GM23338 (cell line): ENCODE measurements around the gene MMAB. TPM values are rescaled to one million over a fixed set of nuclear protein-coding genes. Genes with fewer than 3 reads are reported as not detected.

ENCODE experiments used
- ATAC-seq: fragments of 200-7000 bp; cut with Tn5 transposase; 3 replicates; pipeline ENCODE4 v1.9.1; 2020
- DNase-seq: peaks from one replicate; pipeline ENCODE4 v3.0.0-alpha.2; 2015; ENCODE audit warnings: low spot score
- H2AFZ ChIP-seq: fragments of 200-600 bp; sonication (generic); 2 replicates; pipeline ENCODE4 v1.8.0; 2016; ENCODE audit warnings: antibody characterized with exemption, mild to moderate bottlenecking, moderate library complexity
- H3F3A ChIP-seq: fragments of 200-600 bp; sonication (generic); replicated peaks from 2 replicates; pipeline ENCODE4 v1.8.0; 2017; ENCODE audit warnings: antibody characterized with exemption, mixed run types, low read depth
- H3K27ac ChIP-seq: fragments of 200-600 bp; sonication (generic); 2 replicates; pipeline ENCODE4 v1.6.1; 2016; ENCODE audit warnings: low read depth
- H3K27me3 ChIP-seq: fragments of 200-600 bp; sonication (generic); 2 replicates; pipeline ENCODE4 v1.8.0; 2016; ENCODE audit warnings: mild to moderate bottlenecking, mixed run types, moderate library complexity; ENCODE audit not compliant: insufficient read depth
- H3K36me3 ChIP-seq: fragments of 200-600 bp; sonication (generic); 2 replicates; pipeline ENCODE4 v1.8.0; 2016; ENCODE audit warnings: mild to moderate bottlenecking; ENCODE audit not compliant: insufficient read depth
- H3K4me1 ChIP-seq: fragments of 200-600 bp; sonication (generic); 2 replicates; pipeline ENCODE4 v1.8.0; 2016; ENCODE audit warnings: mild to moderate bottlenecking, moderate library complexity; ENCODE audit not compliant: insufficient read depth
- H3K4me2 ChIP-seq: fragments of 200-600 bp; sonication (generic); 2 replicates; pipeline ENCODE4 v1.7.1; 2017; ENCODE audit warnings: mixed run types
- H3K4me3 ChIP-seq: fragments of 200-600 bp; sonication (generic); 2 replicates; pipeline ENCODE4 v1.6.1; 2016; ENCODE audit warnings: mixed run types
- H3K79me2 ChIP-seq: fragments of 200-600 bp; sonication (generic); replicated peaks from 2 replicates; pipeline ENCODE4 v1.8.0; 2017; ENCODE audit warnings: mild to moderate bottlenecking; ENCODE audit not compliant: insufficient read depth
- H3K9me2 ChIP-seq: fragments of 200-600 bp; sonication (generic); 2 replicates; pipeline ENCODE4 v1.8.0; 2017; ENCODE audit not compliant: insufficient read depth
- H4K20me1 ChIP-seq: fragments of 200-600 bp; sonication (generic); replicated peaks from 2 replicates; pipeline ENCODE4 v1.8.0; 2017; ENCODE audit warnings: mild to moderate bottlenecking; ENCODE audit not compliant: insufficient read depth
- H3K27ac Mint-ChIP-seq: 2 replicates; pipeline ENCODE4 v1.8.0; 2020; ENCODE audit warnings: inconsistent platforms, mild to moderate bottlenecking, moderate library complexity, mixed read lengths
- H3K27me3 Mint-ChIP-seq: 3 replicates; pipeline ENCODE4 v1.8.0; 2022; ENCODE audit warnings: low read depth, mild to moderate bottlenecking, moderate library complexity, mixed read lengths, inconsistent platforms; ENCODE audit not compliant: insufficient read depth, poor library complexity
- H3K36me3 Mint-ChIP-seq: 3 replicates; pipeline ENCODE4 v1.8.0; 2021; ENCODE audit warnings: low read depth, mild to moderate bottlenecking, inconsistent platforms, moderate library complexity, mixed read lengths
- H3K4me1 Mint-ChIP-seq: 3 replicates; pipeline ENCODE4 v1.8.0; 2020; ENCODE audit warnings: mild to moderate bottlenecking, inconsistent platforms, mixed read lengths
- H3K4me3 Mint-ChIP-seq: 3 replicates; pipeline ENCODE4 v1.8.0; 2021; ENCODE audit warnings: moderate library complexity, mild to moderate bottlenecking, inconsistent platforms, mixed read lengths
- H3K9me3 Mint-ChIP-seq: 3 replicates; pipeline ENCODE4 v1.8.0; 2020; ENCODE audit warnings: moderate library complexity, mild to moderate bottlenecking, inconsistent platforms, mixed read lengths
- CREB1 ChIP-seq: fragments of 250-450 bp; sonication (Bioruptor Pico); IDR thresholded peaks from 2 replicates; pipeline ENCODE4 v1.5.0; 2020; ENCODE audit warnings: low read depth, mild to moderate bottlenecking, moderate library complexity
- EZH2 ChIP-seq: fragments of 200-600 bp; sonication (generic); IDR thresholded peaks from one replicate; pipeline ENCODE4 v1.8.0; 2017; ENCODE audit warnings: antibody characterized with exemption, mild to moderate bottlenecking, low read depth; ENCODE audit not compliant: unreplicated experiment
- JUNB ChIP-seq: IDR thresholded peaks from one replicate; pipeline ENCODE4 v1.6.1; 2016; ENCODE audit warnings: antibody characterized with exemption; ENCODE audit not compliant: unreplicated experiment
- NANOG ChIP-seq: IDR thresholded peaks from 2 replicates; pipeline ENCODE4 v1.6.1; 2016; ENCODE audit warnings: antibody characterized with exemption, borderline replicate concordance
- STAT1 ChIP-seq: IDR thresholded peaks from one replicate; pipeline ENCODE4 v1.6.1; 2016; ENCODE audit warnings: antibody characterized with exemption; ENCODE audit not compliant: unreplicated experiment
- polyA plus RNA-seq: library from polyadenylated mRNA; unstranded; fragments of >200 nt; fragmentation: Nextera tagmentation; extraction: Ambion mirVana; gene quantifications from 2 replicates; pipeline ENCODE4 v1.2.1, GENCODE V29; 2016
- total RNA-seq: library from RNA; depleted of rRNA; stranded (reverse); fragments of >200 nt; shearing (Covaris generic); gene quantifications from 2 replicates; pipeline ENCODE4 v1.2.3, GENCODE V29; 2014
- TF ChIP-seq, protein P1 (sequence below): IDR thresholded peaks from 2 replicates; pipeline ENCODE4 v1.6.1; 2016; ENCODE audit warnings: antibody characterized with exemption
- TF ChIP-seq, protein P2 (sequence below), 2 experiments: fragments of 200-600 bp in 1 of 2; sonication (generic) in 1 of 2; conservative IDR thresholded peaks; 2 replicates each; pipeline versions ENCODE4 v1.5.1 to v1.6.1; 2016 to 2017; ENCODE audit warnings: antibody characterized with exemption in 2 of 2, low read depth in 2 of 2, mild to moderate bottlenecking in 2 of 2, moderate library complexity in 1 of 2

The MMAB gene
- total and polyA plus RNA-seq, 2 experiments from 2014 or later: 24.7 to 38.5 TPM

GRCh38 chr12:109541413-109541726, 31.9 kb downstream of the MMAB start:
- no peaks in the 10 kb centered on the region for H3K36me3 ChIP-seq
- H3K27me3 ChIP-seq: no peaks in the 10 kb centered on the region
- no peaks in the 10 kb centered on the region for H3K9me2 ChIP-seq
- no peaks in the 10 kb centered on the region for H3K79me2 ChIP-seq
- H3K27ac Mint-ChIP-seq: no peak overlapping the region
- peaks cover 14% of the 10 kb centered on the region for H3K27me3 Mint-ChIP-seq
- no peak overlapping the region for H3K27ac ChIP-seq
- ATAC-seq (no peak), DNase-seq (no peak)
- H2AFZ ChIP-seq: no peak overlapping the region
- no peak overlapping the region for H3K4me3 ChIP-seq
- H4K20me1 ChIP-seq: no peaks in the 10 kb centered on the region
- H3K9me3 Mint-ChIP-seq: no peaks in the 10 kb centered on the region
- no peaks in the 10 kb centered on the region for H3F3A ChIP-seq
- H3K4me3 Mint-ChIP-seq: no peak overlapping the region
- no peaks in the 10 kb centered on the region for H3K4me1 Mint-ChIP-seq
- no peak overlapping the region for H3K4me2 ChIP-seq
- no peak for TF ChIP-seq NANOG
- TF ChIP-seq, protein P1, sequence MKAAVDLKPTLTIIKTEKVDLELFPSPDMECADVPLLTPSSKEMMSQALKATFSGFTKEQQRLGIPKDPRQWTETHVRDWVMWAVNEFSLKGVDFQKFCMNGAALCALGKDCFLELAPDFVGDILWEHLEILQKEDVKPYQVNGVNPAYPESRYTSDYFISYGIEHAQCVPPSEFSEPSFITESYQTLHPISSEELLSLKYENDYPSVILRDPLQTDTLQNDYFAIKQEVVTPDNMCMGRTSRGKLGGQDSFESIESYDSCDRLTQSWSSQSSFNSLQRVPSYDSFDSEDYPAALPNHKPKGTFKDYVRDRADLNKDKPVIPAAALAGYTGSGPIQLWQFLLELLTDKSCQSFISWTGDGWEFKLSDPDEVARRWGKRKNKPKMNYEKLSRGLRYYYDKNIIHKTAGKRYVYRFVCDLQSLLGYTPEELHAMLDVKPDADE: no peak
- no peaks in the 10 kb centered on the region for H3K36me3 Mint-ChIP-seq
- H3K4me1 ChIP-seq: no peaks in the 10 kb centered on the region

DNA sequence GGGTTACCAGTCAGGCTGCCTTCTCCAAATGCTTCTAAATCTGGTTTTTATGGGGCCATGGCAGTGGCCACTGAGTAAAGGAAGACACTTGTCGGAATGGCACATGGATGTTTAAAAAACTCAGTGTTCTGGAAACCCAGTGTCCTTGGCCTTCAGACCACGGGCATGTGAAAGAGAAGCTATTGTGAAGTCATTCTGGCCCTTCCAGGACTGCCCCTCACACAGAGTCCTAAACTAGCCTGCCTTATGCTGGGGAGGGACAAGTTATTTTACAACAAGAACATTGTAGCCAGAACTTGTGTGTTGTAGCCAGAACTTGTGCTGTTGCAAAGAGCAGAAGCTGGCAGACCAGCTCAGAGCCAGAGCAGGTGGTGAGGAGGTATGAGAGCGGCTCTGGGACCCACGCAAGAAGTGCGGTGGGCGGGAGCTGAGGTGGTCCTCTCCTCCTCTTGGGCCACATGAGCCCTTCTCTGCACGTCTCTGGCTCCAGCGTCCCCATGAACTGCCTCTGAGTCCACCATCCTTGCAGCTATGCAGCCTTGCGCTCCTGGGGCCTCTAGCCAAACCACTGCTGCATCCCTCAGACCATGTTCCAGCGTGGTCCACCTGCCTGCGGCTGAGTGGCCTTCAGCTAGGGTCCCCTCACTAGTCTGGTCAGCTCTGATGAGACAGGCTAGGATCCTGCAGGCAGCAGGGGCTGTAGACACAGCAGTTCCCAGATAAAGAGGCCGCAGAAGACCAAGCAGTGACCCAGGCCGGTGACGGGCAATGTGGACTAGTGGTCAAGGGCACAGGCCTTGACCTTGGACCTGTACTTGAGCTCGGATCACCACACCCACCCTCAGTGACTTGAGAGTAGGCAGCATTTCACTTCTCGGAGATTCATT, 32.5 kb downstream of the MMAB start:
- no peak overlapping the region for H3K4me3 Mint-ChIP-seq
- Histone ChIP-seq H3K4me3 (no peak overlapping the region), H3K9me2 (no peaks in the 10 kb centered on the region), H4K20me1 (no peaks in the 10 kb centered on the region), H3K27me3 (no peaks in the 10 kb centered on the region), H3K79me2 (no peaks in the 10 kb centered on the region), H3K36me3 (no peaks in the 10 kb centered on the region), H3K4me2 (no peak overlapping the region), H3K4me1 (no peaks in the 10 kb centered on the region), H3F3A (no peaks in the 10 kb centered on the region), H3K27ac (no peak overlapping the region), H2AFZ (no peak overlapping the region)
- H3K4me1 Mint-ChIP-seq: no peaks in the 10 kb centered on the region
- H3K36me3 Mint-ChIP-seq: no peaks in the 10 kb centered on the region; the same call in 2 of the 3 replicates
- H3K27me3 Mint-ChIP-seq: peaks cover 14% of the 10 kb centered on the region
- TF ChIP-seq, protein P1: no peak
- TF ChIP-seq CREB1 (no peak), NANOG (no peak), STAT1 (no peak), JUNB (no peak), EZH2 (no peak)
- TF ChIP-seq, protein P2, sequence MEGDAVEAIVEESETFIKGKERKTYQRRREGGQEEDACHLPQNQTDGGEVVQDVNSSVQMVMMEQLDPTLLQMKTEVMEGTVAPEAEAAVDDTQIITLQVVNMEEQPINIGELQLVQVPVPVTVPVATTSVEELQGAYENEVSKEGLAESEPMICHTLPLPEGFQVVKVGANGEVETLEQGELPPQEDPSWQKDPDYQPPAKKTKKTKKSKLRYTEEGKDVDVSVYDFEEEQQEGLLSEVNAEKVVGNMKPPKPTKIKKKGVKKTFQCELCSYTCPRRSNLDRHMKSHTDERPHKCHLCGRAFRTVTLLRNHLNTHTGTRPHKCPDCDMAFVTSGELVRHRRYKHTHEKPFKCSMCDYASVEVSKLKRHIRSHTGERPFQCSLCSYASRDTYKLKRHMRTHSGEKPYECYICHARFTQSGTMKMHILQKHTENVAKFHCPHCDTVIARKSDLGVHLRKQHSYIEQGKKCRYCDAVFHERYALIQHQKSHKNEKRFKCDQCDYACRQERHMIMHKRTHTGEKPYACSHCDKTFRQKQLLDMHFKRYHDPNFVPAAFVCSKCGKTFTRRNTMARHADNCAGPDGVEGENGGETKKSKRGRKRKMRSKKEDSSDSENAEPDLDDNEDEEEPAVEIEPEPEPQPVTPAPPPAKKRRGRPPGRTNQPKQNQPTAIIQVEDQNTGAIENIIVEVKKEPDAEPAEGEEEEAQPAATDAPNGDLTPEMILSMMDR (conservative IDR thresholded peaks at IDR 0.05; ENCODE audit: low read depth in 2 of 2): no peak
- no peaks in the 10 kb centered on the region for H3K9me3 Mint-ChIP-seq
- no peak overlapping the region for H3K27ac Mint-ChIP-seq
- DNase-seq: no peak
- ATAC-seq: no peak
